Uterus (tissue), 2 donors: ENCODE results near the gene SPEG.

Experiments used
- POLR2A ChIP-seq, 2 donors: fragments of 450-650 bp; IDR thresholded peaks; one replicate each; pipeline ENCODE4 v1.6.1; 2016; ENCODE audit warnings: antibody characterized with exemption in 2 of 2, mild to moderate bottlenecking in 1 of 2, moderate library complexity in 1 of 2
- TF ChIP-seq, protein P1 (sequence below), 4 experiments: fragments of 200-600 bp in 2 of 4; fragments of 450-650 bp in 2 of 4; sonication (generic) in 2 of 4; IDR thresholded peaks; one replicate each; pipeline ENCODE4 v1.5.1; 2016 to 2019; ENCODE audit warnings: antibody characterized with exemption in 4 of 4, mild to moderate bottlenecking in 2 of 4, moderate library complexity in 1 of 4

- TF ChIP-seq POLR2A (IDR thresholded peaks at IDR 0.05): no peak
- TF ChIP-seq, protein P1, sequence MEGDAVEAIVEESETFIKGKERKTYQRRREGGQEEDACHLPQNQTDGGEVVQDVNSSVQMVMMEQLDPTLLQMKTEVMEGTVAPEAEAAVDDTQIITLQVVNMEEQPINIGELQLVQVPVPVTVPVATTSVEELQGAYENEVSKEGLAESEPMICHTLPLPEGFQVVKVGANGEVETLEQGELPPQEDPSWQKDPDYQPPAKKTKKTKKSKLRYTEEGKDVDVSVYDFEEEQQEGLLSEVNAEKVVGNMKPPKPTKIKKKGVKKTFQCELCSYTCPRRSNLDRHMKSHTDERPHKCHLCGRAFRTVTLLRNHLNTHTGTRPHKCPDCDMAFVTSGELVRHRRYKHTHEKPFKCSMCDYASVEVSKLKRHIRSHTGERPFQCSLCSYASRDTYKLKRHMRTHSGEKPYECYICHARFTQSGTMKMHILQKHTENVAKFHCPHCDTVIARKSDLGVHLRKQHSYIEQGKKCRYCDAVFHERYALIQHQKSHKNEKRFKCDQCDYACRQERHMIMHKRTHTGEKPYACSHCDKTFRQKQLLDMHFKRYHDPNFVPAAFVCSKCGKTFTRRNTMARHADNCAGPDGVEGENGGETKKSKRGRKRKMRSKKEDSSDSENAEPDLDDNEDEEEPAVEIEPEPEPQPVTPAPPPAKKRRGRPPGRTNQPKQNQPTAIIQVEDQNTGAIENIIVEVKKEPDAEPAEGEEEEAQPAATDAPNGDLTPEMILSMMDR (IDR thresholded peaks at IDR 0.05): no peak
Observed at GRCh38 chr2:219499555-219499954, 64.9 kb downstream of the SPEG start.
